HG03108 (cell line): Measurements from ENCODE around the gene DDX41.
"Not testable (repeated sequence)": the region's sequence is repeated elsewhere in the genome, so short reads cannot be mapped to it uniquely, and the experiment has no call there.

ENCODE experiments used
- ATAC-seq: cut with Tn5 transposase; IDR thresholded peaks from one replicate; pipeline ENCODE4 v1.9.1; 2021; ENCODE audit warnings: moderate library complexity; ENCODE audit not compliant: unreplicated experiment

The DDX41 gene

DNA sequence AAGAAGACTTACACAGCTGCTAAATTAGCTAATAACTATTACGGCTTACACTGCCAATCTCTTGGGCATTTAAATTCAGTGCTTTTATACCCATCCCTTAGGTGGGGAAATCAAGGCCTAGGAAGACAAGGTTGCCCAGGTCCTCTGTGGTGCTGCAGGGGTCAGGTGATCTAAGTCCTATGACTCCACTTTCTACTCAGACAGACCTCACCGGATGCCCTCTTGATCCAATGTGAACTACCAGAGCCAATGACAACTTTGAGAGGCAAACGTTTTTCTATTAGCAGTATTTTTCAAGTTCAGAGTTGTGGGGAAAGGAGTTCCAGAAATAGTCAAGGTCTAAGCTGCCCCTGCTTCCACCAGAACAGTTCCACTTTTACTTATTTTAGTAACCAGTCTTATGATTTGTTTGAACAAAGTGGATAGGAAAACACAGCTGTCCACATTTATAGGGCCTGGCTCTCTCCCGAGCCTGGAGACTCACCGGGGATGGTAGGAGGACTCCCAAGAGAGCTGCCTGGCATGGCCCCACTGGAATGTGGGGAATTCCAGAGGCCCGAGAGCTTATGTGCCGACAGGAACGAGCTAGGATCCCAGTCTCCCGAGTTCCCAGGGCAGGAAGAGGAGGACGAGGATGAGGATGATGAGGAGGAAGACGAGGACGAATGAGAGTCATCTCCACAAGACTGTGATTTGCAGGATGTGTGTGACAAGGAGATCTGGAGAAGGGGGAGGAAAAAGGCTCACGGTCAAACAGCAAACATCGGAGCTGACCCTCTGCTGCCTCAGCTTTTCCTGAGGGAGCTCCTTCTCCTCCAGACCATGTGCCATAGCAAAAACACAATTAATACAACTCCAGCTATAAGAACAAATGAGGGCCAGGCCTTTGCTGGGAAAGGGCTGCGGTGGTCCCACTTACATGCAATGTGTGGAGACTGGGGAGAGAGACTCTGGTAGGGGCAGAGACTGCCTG is 20.9 kb upstream of the DDX41 start:
- no peak for ATAC-seq

- ATAC-seq, result no peak
Observed at GRCh38 chr5:177536386-177536785, 19.6 kb upstream of the DDX41 start.

DNA sequence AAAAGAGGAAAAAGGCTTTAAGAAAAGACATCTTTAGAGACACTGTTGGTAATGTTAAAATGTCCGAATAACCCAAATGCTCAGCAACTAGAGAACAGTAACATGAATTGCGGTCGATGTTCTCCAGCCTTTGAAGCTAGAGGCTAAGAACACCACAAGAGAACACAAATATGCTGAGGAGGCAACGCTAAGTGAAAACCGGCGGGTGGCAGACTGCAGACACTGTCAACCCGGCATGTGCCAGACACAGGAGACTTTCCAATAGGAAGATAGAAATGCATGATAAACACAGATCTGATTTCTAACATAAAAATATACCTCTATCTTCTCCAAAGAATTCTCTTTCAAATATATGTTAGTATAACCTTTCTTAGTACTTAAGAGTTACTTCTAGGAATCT is 18.4 kb upstream of the DDX41 start:
- no peak for ATAC-seq

GRCh38 chr5:177534433-177534832 is 17.7 kb upstream of the DDX41 start:
- ATAC-seq, result not testable (repeated sequence)

DNA sequence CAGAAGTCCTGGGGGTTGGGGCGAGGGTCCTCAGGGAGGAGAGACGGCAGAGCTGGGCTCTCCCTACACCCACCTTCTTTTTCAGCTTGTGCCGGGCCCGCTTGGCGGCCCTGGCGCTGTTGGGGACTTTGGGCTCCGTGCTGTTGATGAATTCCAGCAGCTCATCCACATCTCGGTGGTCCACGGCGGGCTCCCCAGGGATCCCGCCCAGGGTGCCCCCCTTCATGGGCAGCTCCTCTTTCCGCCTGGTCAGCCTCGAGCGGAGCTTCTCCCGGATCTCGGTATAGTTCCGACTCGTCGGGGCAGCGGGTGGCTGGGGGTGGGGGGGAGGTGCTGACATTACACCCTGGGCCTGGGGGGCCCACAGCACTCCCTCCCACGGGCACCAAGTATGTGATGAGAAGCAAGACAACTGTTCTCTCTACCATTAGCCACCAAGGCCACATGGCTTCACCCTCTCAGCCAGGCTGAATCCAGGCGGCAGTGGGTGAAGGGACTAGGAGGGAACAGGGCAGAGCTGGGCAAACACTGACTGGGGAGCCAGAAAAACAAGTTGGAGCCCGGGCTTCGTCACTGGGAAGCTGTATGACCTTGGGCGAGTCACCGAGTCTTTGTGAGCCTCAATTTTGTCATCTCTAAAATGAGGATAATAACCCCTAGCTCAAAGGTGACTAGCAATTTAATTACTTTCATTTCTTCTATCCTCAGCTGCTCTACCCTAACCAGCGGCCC is 14.6 kb upstream of the DDX41 start:
- no peak for ATAC-seq

- ATAC-seq, result no peak
Observed at GRCh38 chr5:177530638-177531037, 13.9 kb upstream of the DDX41 start.

GRCh38 chr5:177529247-177530203 is 12.8 kb upstream of the DDX41 start:
- ATAC-seq, result no peak

- ATAC-seq, result no peak
Observed at GRCh38 chr5:177528631-177529030, 11.9 kb upstream of the DDX41 start.

- ATAC-seq, result no peak
Observed at GRCh38 chr5:177527595-177527994, 10.8 kb upstream of the DDX41 start.

- ATAC-seq, result no peak
Observed at GRCh38 chr5:177526791-177527190, 10.0 kb upstream of the DDX41 start.

- no peak for ATAC-seq
Observed at GRCh38 chr5:177526191-177526590, 9.4 kb upstream of the DDX41 start.

GRCh38 chr5:177524941-177525655 is 8.3 kb upstream of the DDX41 start:
- ATAC-seq, result no peak

GRCh38 chr5:177524539-177524900 is 7.8 kb upstream of the DDX41 start:
- no peak for ATAC-seq

DNA sequence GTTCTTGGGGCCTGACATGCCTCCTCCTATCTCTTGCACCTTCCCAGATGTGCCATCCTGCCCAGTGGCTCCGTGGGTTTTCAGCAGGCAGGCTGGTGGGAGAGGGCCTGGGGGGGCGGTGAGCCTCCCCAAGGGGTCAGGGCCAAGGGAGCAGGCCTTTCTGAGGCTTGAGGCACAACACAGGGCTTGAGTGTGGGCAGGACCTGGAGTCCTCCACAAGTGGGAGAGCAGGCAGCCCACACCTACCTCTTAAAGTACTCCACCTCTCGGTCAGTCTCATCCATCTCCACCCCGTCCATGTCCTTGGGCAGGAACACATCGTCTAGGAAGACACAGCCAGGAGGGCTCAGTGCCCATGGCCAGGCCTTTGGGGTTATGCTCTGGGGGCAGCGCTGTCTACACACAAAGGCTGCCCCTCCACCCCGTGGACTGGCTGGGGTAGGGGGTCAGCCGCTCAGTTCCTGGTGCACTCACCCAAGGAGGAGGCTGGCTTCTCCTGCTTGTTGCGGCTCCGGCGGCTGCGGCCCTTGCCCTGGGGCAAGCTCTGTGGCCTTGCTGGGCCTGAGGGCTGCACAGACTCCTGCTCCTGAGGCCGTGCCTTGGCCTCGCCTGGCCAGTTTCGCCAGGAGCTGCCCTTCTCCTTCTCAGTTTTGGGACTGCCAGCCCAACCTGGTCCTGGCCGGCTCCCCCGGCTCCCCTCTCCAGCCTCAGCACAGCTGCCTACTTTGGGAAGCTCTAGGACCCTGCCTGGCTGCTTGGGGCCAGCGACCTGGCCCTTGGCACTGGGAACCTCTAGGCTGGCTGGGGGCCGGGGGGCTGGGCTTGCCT is 7.2 kb upstream of the DDX41 start:
- no peak for ATAC-seq

- ATAC-seq, result no peak
Observed at GRCh38 chr5:177520916-177521513, 4.3 kb upstream of the DDX41 start.

DNA sequence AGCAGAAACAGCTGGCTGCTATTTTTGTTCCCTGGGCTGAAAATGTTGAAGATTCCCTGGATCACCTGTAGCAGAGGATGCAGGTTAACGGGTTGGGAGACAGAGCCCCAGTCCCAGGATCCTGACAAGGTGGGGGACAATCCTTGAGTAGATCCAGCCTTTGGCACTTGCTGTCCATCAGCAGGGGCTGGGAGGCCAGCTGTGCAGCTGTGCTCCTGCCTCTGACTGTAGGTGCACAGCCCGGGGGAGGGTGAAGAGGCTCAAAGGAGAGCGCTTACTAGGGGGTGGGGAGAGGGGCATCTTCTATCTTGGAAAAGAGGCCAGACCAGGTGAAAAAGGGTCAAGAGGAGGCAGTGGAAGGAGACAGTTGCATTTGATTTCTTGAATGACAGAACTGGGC is 3.5 kb upstream of the DDX41 start:
- no peak for ATAC-seq

DNA sequence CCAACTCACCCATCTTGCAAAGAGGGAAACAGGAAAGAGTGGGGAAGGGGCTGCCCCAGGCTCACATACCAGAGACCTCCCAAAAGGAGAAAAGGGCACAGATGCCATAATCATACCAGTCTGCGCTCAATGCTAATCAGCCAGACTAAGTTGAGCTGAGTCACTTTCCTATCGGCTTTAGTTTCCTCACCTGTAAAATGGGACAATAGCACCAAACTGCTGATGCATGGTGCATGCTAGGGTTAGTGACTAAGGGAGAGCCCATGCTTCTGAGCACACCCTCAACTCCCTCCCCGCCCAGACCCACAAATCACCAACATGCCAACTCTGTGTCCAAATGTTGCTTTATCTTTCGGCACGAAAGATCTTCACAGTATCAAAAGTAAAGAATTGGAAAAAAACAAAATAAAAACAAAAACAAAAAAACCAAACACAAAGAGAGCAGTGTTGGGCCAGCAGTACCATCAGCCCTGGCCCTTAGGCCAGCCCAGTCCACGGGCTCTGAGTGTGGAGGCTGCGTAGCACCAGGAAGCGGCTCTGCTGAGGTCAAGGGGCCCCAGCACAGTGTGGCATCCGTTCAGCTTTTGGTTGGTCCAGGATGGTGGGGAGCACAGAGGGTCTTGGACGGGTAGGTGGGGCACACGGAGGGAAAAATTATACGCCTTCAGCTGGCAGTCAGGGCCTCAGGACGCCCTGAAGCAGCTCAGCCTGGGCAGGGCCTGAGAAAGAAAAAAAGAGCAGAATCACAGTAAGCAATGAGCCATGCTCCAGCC is 2.9 kb upstream of the DDX41 start:
- no peak for ATAC-seq

- no peak for ATAC-seq
Observed at GRCh38 chr5:177515580-177515979, 1.2 kb downstream of the DDX41 start.
